Gastroesophageal sphincter (tissue), 3 donors: ENCODE measurements around the gene CCDC88C.
A peak's percentile ranks its signal among the peaks of the same experiment; 100 is the strongest.

Experiments used
- EP300 ChIP-seq: sonication (generic); formaldehyde crosslinking; IDR thresholded peaks from one replicate; pipeline ENCODE4 v1.6.1; 2017; ENCODE audit warnings: antibody characterized with exemption, mild to moderate bottlenecking
- POLR2A ChIP-seq, 2 donors: fragments of 450-650 bp; IDR thresholded peaks; one replicate each; pipeline ENCODE4 v1.6.1; 2017; ENCODE audit warnings: antibody characterized with exemption in 2 of 2, mild to moderate bottlenecking in 2 of 2, moderate library complexity in 1 of 2
- POLR2AphosphoS5 ChIP-seq: sonication (generic); formaldehyde crosslinking; IDR thresholded peaks from one replicate; pipeline ENCODE4 v1.6.1; 2017; ENCODE audit warnings: antibody characterized with exemption
- TF ChIP-seq, protein P1 (sequence below), 4 experiments: fragments of 200-600 bp in 2 of 4; fragments of 450-650 bp in 2 of 4; sonication (generic) in 1 of 4; IDR thresholded peaks; one replicate each; pipeline ENCODE4 v1.5.1; 2017 to 2019; ENCODE audit warnings: antibody characterized with exemption in 4 of 4, mild to moderate bottlenecking in 2 of 4, moderate library complexity in 2 of 4

GRCh38 chr14:91252871-91253794, 164.5 kb downstream of the CCDC88C start:
- TF ChIP-seq, protein P1, sequence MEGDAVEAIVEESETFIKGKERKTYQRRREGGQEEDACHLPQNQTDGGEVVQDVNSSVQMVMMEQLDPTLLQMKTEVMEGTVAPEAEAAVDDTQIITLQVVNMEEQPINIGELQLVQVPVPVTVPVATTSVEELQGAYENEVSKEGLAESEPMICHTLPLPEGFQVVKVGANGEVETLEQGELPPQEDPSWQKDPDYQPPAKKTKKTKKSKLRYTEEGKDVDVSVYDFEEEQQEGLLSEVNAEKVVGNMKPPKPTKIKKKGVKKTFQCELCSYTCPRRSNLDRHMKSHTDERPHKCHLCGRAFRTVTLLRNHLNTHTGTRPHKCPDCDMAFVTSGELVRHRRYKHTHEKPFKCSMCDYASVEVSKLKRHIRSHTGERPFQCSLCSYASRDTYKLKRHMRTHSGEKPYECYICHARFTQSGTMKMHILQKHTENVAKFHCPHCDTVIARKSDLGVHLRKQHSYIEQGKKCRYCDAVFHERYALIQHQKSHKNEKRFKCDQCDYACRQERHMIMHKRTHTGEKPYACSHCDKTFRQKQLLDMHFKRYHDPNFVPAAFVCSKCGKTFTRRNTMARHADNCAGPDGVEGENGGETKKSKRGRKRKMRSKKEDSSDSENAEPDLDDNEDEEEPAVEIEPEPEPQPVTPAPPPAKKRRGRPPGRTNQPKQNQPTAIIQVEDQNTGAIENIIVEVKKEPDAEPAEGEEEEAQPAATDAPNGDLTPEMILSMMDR (IDR thresholded peaks at IDR 0.05) = no peak
- no peak for TF ChIP-seq POLR2AphosphoS5
- peak in 1 of 2 donors; percentile 13 for TF ChIP-seq POLR2A (IDR thresholded peaks at IDR 0.05)
- TF ChIP-seq EP300 = no peak
